Measurements from ENCODE around the gene GABPB2.

DNA sequence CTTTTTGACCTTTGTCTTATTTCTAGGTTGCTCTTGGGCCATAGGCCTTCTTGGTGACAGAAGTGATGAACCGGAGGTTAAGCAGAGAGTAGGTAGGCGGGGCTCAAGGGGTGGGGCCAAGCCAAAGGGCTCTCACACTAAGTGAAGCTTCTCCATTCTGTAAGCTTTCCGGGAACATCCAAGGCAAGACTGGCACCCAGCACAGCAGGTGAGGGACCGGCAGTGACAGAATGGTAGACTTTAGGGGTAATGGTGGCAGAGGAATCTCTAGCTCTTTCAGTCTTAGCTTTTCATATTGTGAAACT is 85.9 kb downstream of the GABPB2 start, which contains the start of gene TNFAIP8L2:
- TF ChIP-seq CTCF (IDR thresholded peaks at IDR 0.05) (no peak), POLR2A (IDR thresholded peaks at IDR 0.05) (no peak)

Data from body of pancreas (tissue), 4 donors.